Aortic smooth muscle cell (primary cell): ENCODE data around the gene HNRNPH2. TPM values are rescaled to one million over a fixed set of nuclear protein-coding genes. Genes with fewer than 3 reads are reported as not detected.

Experiments used
- total RNA-seq: library from RNA; depleted of rRNA; stranded (reverse); fragments of >200 nt; gene quantifications from 2 replicates; pipeline ENCODE4 v1.2.3, GENCODE V29; 2014

The HNRNPH2 gene, protein sequence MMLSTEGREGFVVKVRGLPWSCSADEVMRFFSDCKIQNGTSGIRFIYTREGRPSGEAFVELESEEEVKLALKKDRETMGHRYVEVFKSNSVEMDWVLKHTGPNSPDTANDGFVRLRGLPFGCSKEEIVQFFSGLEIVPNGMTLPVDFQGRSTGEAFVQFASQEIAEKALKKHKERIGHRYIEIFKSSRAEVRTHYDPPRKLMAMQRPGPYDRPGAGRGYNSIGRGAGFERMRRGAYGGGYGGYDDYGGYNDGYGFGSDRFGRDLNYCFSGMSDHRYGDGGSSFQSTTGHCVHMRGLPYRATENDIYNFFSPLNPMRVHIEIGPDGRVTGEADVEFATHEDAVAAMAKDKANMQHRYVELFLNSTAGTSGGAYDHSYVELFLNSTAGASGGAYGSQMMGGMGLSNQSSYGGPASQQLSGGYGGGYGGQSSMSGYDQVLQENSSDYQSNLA
- total RNA-seq = 120 and 121 TPM in 2 replicates

DNA sequence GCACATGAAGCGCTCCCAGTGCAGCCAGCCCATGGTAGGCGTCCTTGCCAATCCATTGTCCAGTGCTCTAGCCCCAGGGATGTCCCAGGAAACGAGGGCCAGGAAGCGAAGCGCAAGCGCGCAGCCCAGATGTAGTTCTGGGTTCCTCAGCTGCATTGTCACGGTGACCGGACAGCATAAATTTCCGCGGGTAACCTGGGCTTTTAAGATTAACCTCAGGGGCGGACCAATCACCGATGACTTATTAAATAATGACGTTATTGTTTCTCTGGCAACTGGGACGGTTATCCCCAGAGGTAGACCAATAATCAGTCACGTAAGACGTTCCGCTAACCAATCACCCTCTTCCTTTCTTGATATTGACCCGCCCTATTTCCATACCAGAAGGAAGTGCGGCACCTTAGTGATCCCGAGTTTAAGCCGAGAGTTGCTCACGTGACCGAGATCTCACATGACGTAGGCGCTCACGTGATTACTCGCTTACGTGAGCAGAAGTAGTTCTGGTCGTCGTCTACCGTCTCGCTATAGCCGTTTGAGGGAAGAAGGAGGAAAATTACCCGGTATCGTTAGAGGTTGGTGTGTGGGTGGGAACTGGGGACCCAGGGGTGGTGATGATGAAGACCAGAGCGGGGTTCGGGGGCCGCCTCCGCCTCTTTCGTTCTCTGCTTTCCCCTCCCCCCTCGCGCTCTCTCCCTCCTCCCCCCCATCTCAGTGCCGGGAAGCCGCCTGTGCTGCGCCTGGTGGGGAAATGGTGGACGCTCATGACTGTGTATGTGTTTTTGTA lies at the start of gene HNRNPH2, which contains the start of gene GLA:
HNRNPH2 (plus strand) TSS at position 475 of the 784 bp plus-strand sequence. CDS start 3,767 bp downstream, outside the sequence.
GLA (minus strand) TSS at position 178 of the 784 bp plus-strand sequence; CDS start at position 156, 22 bp downstream.

DNA sequence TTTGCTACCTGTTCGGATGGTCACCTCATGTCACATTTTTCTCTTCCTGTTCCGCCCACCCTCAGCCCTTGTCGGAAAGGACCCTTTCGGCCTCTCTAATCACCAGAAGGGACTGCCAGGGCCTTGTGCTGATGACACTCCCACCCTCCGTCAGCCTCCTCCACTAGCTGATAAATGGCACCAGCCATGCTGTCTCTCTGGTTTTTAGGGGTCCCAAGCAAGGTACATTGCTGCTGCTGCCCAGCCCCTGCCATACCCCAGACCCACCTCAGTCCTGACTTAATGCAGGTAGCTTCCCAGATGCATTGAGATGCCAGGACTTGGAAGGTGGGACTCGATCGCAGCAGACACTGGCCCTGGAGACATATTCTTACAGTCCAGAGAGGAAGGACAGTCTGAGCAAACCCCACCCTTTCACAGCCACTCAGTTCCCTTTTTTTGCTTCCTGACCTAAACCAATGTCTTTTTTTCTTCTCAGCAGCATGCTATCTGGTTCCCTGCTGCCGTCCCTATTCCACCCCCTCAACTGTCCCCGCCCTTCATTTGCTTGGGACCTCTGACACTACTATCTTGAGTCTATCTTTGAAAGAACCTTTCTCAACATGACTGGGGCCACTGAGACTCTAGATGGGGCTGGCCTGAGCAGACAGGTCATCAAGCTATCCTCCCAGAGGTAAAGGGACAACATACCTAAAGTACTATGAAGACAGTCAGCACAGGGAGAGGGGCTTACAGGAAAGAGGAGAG lies 22.1 kb upstream of the HNRNPH2 start, which contains the start of gene BTK:
BTK (minus strand) TSS at position 397 of the 747 bp plus-strand sequence. CDS start 10,907 bp downstream, outside the sequence.

DNA sequence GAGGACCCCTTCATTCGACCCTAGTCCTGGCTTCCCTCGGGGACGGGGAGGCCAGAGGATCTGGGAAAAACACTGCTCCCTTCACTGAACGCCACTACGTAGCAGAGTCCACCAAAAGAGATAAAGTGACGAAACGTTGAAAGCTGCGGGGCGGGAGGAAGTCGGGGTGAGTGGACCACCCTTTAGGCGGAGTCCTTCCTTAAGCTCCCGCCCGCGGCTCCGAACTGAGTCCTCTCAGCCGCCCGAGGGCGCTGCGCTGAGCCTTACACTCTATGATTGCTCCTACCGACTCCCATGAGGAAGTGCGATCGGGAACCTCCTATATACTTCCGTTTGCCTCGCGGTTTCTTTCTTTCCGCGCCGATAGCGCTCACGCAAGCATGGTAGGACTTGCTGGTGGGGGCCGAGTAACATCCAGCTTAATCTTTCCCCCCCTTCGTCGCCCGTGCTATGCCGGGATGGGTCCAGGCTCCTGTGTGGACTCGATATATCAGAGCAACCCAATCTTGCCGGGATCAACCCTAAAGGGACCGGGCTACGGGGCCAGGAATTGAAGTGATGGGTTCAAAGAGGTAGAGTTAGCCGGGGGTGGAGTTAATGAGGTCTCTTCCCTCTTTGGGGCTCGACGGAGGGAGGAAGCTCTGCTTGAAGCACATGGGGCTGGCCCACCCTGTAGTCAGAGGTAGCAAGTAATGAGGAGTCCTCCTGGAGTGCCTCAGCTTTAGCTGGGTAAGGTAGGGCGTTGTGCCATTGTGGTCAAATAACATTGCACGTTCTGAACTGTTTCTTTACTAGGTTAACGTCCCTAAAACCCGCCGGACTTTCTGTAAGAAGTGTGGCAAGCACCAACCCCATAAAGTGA lies 17.1 kb upstream of the HNRNPH2 start, which contains the start of gene RPL36A:
RPL36A (plus strand) TSS at position 348 of the 862 bp plus-strand sequence; CDS start at position 381, 33 bp downstream.

Other genes with a start within 250 kb of the HNRNPH2 start
- gene DRP2, start 188.4 kb upstream of the HNRNPH2 start, total RNA-seq = under 0.01 and 0.12 TPM in 2 replicates
- 0.25 and 0.26 TPM in 2 replicates for gene TAF7L, start 116.9 kb upstream of the HNRNPH2 start, total RNA-seq
- 2.8 and 2.9 TPM in 2 replicates for gene TIMM8A, start 59.5 kb upstream of the HNRNPH2 start, total RNA-seq
- gene BTK, start 22.0 kb upstream of the HNRNPH2 start, total RNA-seq = not detected in 2 replicates
- gene RPL36A, start 17.2 kb upstream of the HNRNPH2 start, total RNA-seq = 603 and 776 TPM in 2 replicates
- 26.1 and 27.6 TPM in 2 replicates for gene GLA, start 297 bp upstream of the HNRNPH2 start, total RNA-seq
- gene ARMCX4, start 77.2 kb downstream of the HNRNPH2 start, total RNA-seq = 3.7 and 4.4 TPM in 2 replicates
- gene ARMCX1, start 142.3 kb downstream of the HNRNPH2 start, total RNA-seq = 64.3 and 75.3 TPM in 2 replicates
- 41.0 and 47.9 TPM in 2 replicates for gene ARMCX6, start 209.8 kb downstream of the HNRNPH2 start, total RNA-seq
- gene ARMCX3, start 214.9 kb downstream of the HNRNPH2 start, total RNA-seq = 96.0 and 108 TPM in 2 replicates